GM12801 (cell line): Measurements from ENCODE around the gene SYNE1.

Experiments
- TF ChIP-seq, protein P1 (sequence below): IDR thresholded peaks from one replicate; pipeline ENCODE4 v1.5.1; 2011; ENCODE audit warnings: control low read depth; ENCODE audit not compliant: insufficient read length; ENCODE audit errors: extremely low read depth

SYNE1 gene

DNA sequence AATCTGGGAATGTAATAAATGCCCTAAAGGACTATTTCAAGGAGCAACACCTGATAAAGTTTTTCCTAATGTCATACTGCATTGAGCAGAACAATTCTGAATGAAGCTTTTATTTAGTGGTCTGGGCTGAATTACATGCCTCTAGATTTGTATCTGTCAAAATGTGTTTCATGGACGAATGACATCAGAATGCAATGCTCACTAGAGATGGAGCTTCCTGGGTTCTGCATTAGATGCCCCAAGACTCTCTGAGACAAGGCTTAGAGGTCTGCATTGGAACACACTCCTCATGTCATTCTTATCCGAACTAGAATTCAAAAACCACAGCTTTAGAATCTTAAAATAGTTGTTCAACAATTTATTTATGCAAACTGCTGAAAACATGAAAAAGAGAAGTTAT is 62.0 kb downstream of the SYNE1 start:
- TF ChIP-seq, protein P1, sequence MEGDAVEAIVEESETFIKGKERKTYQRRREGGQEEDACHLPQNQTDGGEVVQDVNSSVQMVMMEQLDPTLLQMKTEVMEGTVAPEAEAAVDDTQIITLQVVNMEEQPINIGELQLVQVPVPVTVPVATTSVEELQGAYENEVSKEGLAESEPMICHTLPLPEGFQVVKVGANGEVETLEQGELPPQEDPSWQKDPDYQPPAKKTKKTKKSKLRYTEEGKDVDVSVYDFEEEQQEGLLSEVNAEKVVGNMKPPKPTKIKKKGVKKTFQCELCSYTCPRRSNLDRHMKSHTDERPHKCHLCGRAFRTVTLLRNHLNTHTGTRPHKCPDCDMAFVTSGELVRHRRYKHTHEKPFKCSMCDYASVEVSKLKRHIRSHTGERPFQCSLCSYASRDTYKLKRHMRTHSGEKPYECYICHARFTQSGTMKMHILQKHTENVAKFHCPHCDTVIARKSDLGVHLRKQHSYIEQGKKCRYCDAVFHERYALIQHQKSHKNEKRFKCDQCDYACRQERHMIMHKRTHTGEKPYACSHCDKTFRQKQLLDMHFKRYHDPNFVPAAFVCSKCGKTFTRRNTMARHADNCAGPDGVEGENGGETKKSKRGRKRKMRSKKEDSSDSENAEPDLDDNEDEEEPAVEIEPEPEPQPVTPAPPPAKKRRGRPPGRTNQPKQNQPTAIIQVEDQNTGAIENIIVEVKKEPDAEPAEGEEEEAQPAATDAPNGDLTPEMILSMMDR = no peak

DNA sequence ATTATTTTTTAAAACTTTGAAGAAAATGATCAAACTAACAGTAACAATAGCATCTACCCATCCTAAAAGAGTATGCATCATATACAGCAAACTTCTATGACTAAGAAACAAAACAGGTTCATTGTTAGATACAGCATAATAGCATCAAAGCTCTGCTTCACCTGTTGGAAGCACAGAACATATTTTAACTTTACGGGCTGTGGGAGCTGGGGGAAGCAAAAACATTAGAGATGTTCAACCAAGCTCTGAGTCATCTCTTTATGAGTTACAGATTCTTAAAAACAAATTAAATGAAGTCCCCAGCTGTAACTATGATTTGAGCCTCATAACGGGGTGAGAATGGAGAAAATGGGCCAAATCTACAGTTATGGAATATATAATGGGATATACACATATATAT is 63.4 kb downstream of the SYNE1 start:
- TF ChIP-seq, protein P1 = no peak

DNA sequence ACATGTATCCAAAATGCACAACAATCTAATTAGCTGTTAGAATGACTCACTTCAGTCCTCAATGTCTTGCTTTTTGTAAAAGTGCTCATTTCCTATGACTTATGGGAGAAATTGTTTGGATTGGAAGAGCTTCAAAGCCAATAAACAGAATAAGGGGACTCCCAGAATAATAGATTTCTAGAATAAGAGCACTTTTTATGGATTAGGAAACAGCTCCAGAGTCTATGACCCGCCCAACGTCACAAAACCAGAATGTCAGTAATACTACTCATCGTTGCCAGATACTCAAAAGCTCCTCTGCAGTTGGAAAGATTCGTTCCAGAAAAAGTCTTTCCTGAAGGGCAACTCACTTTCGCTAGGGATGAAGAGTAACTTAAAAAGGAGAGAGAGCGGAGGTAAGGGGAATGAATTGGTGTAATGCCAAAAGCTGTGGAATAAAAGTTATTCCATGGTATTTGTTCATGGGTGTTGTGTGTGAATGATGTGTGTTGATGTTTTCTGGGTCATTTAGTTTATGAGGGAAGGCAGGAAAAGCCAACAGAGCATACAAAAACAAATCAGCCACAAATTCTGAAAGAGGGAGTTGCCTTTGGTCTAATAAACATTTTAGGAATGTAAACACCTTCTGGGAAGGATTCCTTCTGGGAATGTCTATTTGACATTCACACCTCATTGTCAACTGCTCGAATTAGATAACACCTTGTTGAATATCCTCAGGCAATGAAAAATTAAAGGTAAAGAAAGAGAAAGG is 64.6 kb downstream of the SYNE1 start:
- TF ChIP-seq, protein P1 = no peak

DNA sequence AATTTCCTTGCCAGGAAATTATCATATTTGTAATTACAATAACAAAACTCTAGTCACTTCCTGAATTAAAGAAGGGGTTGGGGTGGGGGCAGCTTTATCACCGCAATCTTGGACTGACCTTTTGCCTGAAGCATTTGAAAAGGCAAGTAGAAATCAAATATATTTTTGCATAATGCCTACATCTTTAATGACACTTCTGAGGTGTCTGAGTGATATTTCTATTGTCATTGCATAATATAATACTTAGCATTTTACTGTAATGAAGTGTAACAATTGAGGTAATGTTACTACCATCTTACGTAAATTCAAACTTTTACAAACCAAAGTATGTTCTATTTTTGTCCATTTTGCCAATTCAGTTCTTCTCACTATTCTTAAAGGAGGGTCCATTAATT is 65.2 kb downstream of the SYNE1 start:
- TF ChIP-seq, protein P1 = no peak

DNA sequence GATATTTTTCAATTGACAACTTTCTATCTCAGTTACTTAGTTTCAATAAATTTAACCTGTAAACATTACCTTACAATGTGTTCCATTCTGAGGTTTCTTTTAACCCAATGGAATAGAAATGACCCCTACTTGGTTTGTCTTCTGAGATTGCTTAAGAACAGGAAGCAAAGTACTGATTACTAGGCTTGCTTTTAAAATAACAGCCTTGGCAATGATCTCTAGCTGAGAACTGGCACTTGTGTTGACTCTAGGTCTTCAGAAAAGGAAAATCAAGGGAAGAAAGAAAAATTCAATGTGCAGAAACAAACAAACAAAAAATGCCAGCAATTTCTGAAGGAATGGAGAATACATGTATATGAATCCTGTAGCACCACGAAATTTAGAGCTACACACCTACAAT is 66.1 kb downstream of the SYNE1 start:
- TF ChIP-seq, protein P1 = no peak

DNA sequence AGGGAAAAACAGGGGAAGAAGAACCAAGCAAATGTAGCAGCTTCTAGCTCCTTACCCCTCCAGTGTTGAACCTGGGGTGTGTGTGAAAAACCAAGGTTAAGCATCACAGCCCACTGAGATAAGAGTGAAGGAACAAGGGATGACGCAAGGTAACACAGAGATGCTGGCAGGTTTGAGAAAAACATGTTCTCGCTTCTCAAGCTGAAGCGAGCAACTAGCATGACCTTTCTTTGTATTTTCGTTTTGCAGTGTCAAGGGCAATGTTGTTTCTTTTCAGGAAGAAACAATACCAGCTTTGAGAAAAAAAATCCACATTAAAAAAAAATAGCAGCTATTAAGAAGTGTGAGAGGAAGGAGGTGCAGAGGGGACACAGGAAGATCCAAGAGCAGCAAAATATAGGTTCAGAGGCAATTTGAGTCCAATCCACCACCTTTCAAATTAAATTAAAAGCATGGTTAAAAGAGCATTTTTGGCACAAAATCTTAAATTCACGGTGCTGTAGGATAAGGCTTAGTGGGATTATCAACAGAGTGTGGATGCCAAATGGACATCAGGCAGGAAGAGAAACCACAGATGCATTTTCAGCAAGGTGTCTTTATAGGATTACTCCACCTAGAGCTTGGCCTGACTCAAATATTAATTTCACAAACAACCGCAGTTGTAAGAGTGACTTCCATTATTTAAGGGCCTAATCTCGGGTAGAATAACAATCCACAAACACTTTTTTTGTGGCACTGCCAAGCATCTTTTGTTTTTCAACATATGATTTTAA is 70.9 kb downstream of the SYNE1 start:
- TF ChIP-seq, protein P1 = no peak

DNA sequence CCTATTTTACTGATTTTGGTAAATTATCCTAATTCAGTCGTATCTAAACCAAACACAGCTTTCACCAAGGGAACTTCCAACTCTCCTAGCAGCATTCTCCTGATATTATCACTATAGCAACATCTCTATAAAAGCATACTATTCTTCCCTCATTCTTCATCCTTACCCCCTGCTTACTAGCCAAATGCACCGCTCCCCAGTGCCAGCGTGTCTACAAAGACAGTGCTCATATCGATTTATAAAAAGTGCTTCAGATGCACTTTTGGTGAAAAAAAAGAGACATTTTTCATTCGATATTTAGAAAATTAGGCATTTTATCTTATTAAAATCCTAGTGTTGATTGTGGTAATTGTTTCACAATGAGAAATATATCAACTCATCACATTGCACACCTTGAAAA is 74.0 kb downstream of the SYNE1 start:
- TF ChIP-seq, protein P1 = no peak
